MM.1S (cell line): ENCODE measurements around the gene SH2D4B.

ENCODE experiments used
- DNase-seq: peaks from one replicate; pipeline ENCODE4 v3.0.0-alpha.2; 2015
- H2AFZ ChIP-seq: fragments of 300-600 bp; sonication (generic); 2 replicates; pipeline ENCODE4 v1.6.0; 2016; ENCODE audit warnings: antibody characterized with exemption, low read length
- H3F3A ChIP-seq: fragments of 300-600 bp; sonication (generic); 2 replicates; pipeline ENCODE4 v1.6.1; 2016; ENCODE audit warnings: mild to moderate bottlenecking, antibody characterized with exemption, low read length, moderate library complexity, mixed read lengths; ENCODE audit not compliant: insufficient read depth
- H3K27ac ChIP-seq: fragments of 300-600 bp; sonication (generic); 2 replicates; pipeline ENCODE4 v1.5.1; 2016; ENCODE audit warnings: mild to moderate bottlenecking, low read length
- H3K27me3 ChIP-seq: fragments of 300-600 bp; sonication (generic); replicated peaks from 2 replicates; pipeline ENCODE4 v1.6.0; 2016; ENCODE audit warnings: low read length; ENCODE audit not compliant: insufficient read depth
- H3K36me3 ChIP-seq: fragments of 300-600 bp; sonication (generic); replicated peaks from 2 replicates; pipeline ENCODE4 v1.6.1; 2016; ENCODE audit warnings: mild to moderate bottlenecking, low read length, mixed read lengths; ENCODE audit not compliant: insufficient read depth
- H3K4me1 ChIP-seq: fragments of 300-600 bp; sonication (generic); 2 replicates; pipeline ENCODE4 v1.6.1; 2016; ENCODE audit warnings: low read length, mixed read lengths
- H3K4me2 ChIP-seq: fragments of 300-600 bp; sonication (generic); 2 replicates; pipeline ENCODE4 v1.6.0; 2016; ENCODE audit warnings: low read depth, low read length
- H3K4me3 ChIP-seq: fragments of 300-600 bp; sonication (generic); 2 replicates; pipeline ENCODE4 v1.5.1; 2016; ENCODE audit warnings: low read length, mixed read lengths
- H3K79me2 ChIP-seq: fragments of 300-600 bp; sonication (generic); 2 replicates; pipeline ENCODE4 v1.6.1; 2016; ENCODE audit warnings: mixed run types, low read length, mixed read lengths
- H3K9ac ChIP-seq: fragments of 300-600 bp; sonication (generic); 2 replicates; pipeline ENCODE4 v1.6.1; 2016; ENCODE audit warnings: low read length, mixed read lengths
- H3K9me2 ChIP-seq: fragments of 300-600 bp; sonication (generic); replicated peaks from 2 replicates; pipeline ENCODE4 v1.6.1; 2016; ENCODE audit warnings: mild to moderate bottlenecking, low read length, mixed read lengths; ENCODE audit not compliant: insufficient read depth
- H3K9me3 ChIP-seq: fragments of 300-600 bp; sonication (generic); replicated peaks from 2 replicates; pipeline ENCODE4 v1.6.1; 2016; ENCODE audit warnings: mild to moderate bottlenecking, low read length, mixed read lengths; ENCODE audit not compliant: insufficient read depth
- H4K20me1 ChIP-seq: fragments of 300-600 bp; sonication (generic); 2 replicates; pipeline ENCODE4 v1.6.1; 2016; ENCODE audit warnings: mild to moderate bottlenecking, low read length, moderate library complexity, mixed read lengths; ENCODE audit not compliant: insufficient read depth
- EZH2 ChIP-seq: fragments of 300-600 bp; sonication (generic); optimal IDR thresholded peaks from 2 replicates; pipeline ENCODE3; 2017; ENCODE audit warnings: low read depth, mild to moderate bottlenecking, antibody characterized with exemption, low read length, mixed read lengths
- EZH2phosphoT487 ChIP-seq: fragments of 300-600 bp; sonication (generic); IDR thresholded peaks from 2 replicates; pipeline ENCODE4 v1.6.1; 2018; ENCODE audit warnings: antibody characterized with exemption, low read length
- TF ChIP-seq, protein P1 (sequence below): fragments of 300-600 bp; sonication (generic); IDR thresholded peaks from 2 replicates; pipeline ENCODE4 v1.5.1; 2016; ENCODE audit warnings: antibody characterized with exemption, low read length, mixed read lengths

SH2D4B gene

DNA sequence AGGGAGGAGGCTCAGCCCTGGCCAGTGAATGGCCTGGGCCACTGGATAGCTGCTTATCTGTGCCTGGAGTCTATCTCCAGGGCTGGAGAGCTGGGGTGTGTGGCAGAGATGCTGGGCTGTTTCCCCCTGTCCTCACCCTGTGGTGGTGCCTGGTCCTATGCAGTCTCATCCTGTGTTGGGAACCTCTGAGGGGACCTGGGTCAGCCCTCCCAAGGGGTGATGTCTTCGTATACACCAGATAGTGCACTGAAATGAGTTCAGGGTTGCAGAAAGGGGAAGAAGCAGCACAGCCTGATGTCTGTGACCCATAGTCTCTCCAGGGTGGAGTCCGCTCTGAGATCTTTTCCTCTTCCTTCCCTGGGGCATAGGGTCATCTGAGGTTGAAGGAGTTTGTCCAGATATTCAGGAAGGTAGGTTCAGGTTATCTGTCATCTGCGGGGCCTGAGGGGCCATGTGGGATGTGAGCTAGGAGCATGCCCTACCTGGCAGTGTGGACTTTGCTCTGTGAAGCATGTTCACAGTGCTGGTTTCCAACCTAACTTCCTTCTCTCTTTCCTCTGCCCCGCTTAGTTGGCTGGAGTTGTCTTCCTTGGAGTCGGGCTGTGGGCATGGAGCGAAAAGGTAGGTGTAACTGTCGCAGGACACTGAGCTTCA is 33.4 kb upstream of the SH2D4B start:
- H3K9ac ChIP-seq = no peak overlapping the region
- no peak overlapping the region for H3K27ac ChIP-seq
- H3K4me1 ChIP-seq = no peaks in the 10 kb centered on the region

GRCh38 chr10:80504897-80505465 is 32.7 kb upstream of the SH2D4B start:
- H3K36me3 ChIP-seq = no peaks in the 10 kb centered on the region
- H3F3A ChIP-seq = no peaks in the 10 kb centered on the region
- no peak overlapping the region for H3K4me2 ChIP-seq
- TF ChIP-seq EZH2phosphoT487 (no peak), EZH2 (no peak)
- TF ChIP-seq, protein P1, sequence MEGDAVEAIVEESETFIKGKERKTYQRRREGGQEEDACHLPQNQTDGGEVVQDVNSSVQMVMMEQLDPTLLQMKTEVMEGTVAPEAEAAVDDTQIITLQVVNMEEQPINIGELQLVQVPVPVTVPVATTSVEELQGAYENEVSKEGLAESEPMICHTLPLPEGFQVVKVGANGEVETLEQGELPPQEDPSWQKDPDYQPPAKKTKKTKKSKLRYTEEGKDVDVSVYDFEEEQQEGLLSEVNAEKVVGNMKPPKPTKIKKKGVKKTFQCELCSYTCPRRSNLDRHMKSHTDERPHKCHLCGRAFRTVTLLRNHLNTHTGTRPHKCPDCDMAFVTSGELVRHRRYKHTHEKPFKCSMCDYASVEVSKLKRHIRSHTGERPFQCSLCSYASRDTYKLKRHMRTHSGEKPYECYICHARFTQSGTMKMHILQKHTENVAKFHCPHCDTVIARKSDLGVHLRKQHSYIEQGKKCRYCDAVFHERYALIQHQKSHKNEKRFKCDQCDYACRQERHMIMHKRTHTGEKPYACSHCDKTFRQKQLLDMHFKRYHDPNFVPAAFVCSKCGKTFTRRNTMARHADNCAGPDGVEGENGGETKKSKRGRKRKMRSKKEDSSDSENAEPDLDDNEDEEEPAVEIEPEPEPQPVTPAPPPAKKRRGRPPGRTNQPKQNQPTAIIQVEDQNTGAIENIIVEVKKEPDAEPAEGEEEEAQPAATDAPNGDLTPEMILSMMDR = no peak
- DNase-seq = no peak
- no peaks in the 10 kb centered on the region for H3K79me2 ChIP-seq
- no peaks in the 10 kb centered on the region for H3K27me3 ChIP-seq
- no peaks in the 10 kb centered on the region for H3K9me3 ChIP-seq
- no peaks in the 10 kb centered on the region for H4K20me1 ChIP-seq
- H3K4me1 ChIP-seq = no peaks in the 10 kb centered on the region
- H3K9ac ChIP-seq = no peak overlapping the region
- no peaks in the 10 kb centered on the region for H3K9me2 ChIP-seq
- no peak overlapping the region for H2AFZ ChIP-seq
- H3K4me3 ChIP-seq = no peak overlapping the region
- H3K27ac ChIP-seq = no peak overlapping the region

More for the DNA sequence above, 33.4 kb upstream of the SH2D4B start:
- H3K36me3 ChIP-seq = no peaks in the 10 kb centered on the region
- no peaks in the 10 kb centered on the region for H4K20me1 ChIP-seq
- H3K9me3 ChIP-seq = no peaks in the 10 kb centered on the region
- no peaks in the 10 kb centered on the region for H3K79me2 ChIP-seq
- H2AFZ ChIP-seq = no peak overlapping the region
- H3K4me2 ChIP-seq = no peak overlapping the region
- DNase-seq = no peak
- TF ChIP-seq, protein P1 = no peak
- TF ChIP-seq EZH2phosphoT487 = no peak
- no peak for TF ChIP-seq EZH2
- no peaks in the 10 kb centered on the region for H3K27me3 ChIP-seq
- no peaks in the 10 kb centered on the region for H3F3A ChIP-seq
- no peaks in the 10 kb centered on the region for H3K9me2 ChIP-seq
- no peak overlapping the region for H3K4me3 ChIP-seq

DNA sequence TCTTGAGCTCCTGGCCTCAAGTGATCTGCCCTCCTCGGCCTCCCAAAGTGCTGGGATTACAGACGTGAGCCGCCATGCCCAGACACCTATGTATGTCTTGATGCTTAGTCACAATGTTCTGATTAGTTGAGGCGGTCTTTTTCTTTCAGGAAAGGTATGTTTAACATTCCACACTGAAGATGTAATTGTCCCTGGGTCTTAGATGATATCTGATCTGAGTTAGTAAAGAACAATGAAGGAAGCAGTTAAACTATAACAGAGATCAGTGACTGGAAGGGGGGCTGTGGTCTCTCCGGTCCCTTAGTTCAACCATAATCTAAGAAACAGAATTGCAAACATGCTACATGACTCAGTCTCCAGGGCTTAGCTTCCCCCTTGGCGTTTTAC is 31.5 kb upstream of the SH2D4B start:
- Histone ChIP-seq H3K4me2 (no peak overlapping the region), H3K27me3 (no peaks in the 10 kb centered on the region), H3K79me2 (no peaks in the 10 kb centered on the region), H4K20me1 (no peaks in the 10 kb centered on the region), H3K4me1 (no peaks in the 10 kb centered on the region), H3K4me3 (no peak overlapping the region), H3F3A (no peaks in the 10 kb centered on the region), H3K9me3 (no peaks in the 10 kb centered on the region), H3K9ac (no peak overlapping the region), H2AFZ (no peak overlapping the region), H3K9me2 (no peaks in the 10 kb centered on the region), H3K36me3 (no peaks in the 10 kb centered on the region), H3K27ac (no peak overlapping the region)
- TF ChIP-seq, protein P1 = no peak
- TF ChIP-seq EZH2 (no peak), EZH2phosphoT487 (no peak)
- DNase-seq = no peak
